Limb (tissue), 2 donors: ENCODE results near the gene CFAP99.

Source experiments
- DNase-seq, 2 donors: peaks; one replicate each; pipeline ENCODE4 v3.0.0-alpha.2; 2016; ENCODE audit errors: extremely low spot score in 2 of 2

CFAP99 gene

DNA sequence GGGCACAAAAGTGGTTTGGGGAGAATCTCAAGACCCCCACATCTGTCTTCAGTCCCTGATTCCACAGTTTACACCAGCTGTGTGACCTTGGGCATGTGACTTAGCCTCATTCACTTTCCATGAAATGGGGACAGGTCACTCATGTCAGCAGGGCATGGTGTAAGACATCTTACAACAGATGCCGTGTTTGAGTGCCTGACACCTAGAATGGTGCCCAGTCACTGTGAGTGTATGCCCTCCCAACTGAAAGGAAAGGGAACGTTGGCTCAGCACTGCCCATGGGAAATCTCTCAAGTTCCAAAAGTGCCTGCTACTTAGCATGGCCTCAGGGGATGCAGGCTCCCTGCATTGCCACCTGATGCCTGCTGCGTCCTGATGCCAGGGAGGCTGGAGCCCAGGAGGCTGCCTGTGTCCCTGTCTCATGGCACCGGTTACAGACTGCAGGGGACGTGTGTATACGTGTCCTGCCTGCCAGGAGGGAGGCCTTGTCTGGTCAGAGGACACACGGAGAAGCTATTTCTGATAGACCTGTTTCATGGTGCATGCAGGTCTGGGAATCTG is 82.4 kb downstream of the CFAP99 start:
- no peak for DNase-seq

DNA sequence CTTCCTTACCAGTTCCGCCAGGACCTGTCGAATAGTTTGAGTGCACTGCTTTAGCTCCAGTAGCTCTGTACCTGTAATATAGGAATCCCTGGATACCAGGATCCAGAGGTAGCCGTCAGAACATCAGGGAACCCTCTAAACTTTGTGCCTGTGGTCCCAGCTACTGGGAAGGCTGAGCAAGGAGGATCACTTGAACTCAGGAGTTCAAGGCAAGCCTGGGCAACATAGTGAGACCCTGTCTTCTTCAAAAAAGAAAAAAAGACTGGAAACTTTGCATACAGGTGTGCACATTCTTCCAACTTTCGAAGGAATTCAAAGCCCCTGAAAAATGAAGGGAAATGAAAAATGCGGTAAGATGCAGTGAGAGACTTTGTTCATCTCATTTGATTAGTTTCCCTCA is 85.1 kb downstream of the CFAP99 start:
- DNase-seq, result no peak

DNA sequence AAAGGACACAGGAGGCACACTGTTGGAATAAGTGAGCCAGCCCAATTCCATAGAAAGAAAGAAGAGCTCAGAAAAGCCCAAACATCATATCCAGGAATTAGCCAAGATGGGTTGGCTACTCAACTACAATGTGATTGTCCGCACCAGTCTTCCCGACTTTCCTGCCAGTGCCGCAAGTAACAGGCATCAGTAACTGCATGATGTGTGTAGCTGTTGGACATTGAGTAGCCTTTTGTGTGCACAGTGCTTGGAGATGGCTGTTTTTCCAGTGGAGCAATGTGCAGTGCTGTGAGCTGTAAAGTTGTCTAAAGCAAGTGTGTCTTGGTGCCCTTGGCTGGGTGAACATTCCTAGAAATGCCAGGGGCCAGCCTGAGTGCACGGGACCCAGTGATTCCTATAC is 88.5 kb downstream of the CFAP99 start:
- no peak for DNase-seq

DNA sequence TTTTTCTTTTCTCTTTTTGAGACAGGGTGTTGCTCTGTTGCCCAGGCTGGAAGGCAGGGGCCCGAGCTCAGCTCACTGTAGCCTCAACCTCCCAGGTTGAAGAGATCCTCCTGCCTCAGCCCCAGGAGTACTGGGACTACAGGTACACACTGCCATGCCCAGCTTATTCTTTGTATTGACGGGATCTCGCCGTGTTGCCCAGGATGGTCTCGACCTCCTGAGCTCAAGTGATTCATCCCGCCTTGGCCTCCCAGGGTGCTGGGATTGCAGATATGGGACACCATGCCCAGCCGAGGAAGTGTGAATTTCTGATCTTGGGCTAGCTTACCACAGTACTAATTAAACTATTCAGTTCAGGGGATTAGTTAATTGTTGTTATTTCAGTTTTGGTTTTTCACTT is 89.1 kb downstream of the CFAP99 start:
- no peak for DNase-seq

DNA sequence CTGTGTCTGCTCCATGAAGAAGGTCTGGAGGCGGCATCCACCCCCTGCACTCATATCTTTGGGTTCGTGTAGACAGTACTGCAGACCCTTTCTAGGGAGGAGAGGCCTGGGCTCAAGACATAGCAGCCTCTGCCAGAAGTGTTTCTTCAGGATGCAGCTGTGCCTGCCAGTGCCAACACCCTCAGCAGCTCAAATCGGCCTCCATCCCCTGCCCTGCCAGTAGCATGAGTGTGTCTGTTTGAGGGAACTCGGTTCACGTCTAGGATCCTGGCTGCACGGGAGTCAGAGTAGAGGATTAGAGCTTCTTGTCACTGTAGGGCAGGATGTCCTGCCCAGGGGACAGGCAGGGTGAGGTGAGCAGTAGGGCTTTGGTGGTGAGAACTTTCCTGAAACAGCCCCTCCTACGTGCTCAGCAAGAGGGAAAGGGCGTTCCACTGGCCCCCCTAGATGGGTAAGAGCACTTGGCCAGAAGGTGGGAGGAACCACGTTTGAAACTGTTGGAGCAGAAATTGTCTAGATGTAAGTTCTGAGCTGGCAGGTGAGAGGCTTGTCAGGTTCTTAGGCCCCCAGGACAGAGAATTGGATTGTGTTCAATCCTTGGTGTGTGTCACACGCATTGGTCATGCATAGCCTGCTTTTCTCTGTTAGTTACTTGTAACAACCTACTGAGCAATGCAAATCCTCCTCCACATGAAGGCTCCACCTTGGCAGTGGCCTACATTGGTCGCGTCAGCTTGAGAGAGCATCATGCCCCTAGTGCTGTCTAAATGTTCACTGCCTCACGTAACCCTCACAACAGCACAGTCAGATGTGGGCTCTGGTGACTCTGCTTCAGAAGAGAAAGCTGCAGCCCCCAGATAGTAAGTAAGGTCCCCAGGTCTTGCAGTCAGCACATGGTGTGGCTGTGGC is 91.8 kb downstream of the CFAP99 start:
- no peak for DNase-seq

DNA sequence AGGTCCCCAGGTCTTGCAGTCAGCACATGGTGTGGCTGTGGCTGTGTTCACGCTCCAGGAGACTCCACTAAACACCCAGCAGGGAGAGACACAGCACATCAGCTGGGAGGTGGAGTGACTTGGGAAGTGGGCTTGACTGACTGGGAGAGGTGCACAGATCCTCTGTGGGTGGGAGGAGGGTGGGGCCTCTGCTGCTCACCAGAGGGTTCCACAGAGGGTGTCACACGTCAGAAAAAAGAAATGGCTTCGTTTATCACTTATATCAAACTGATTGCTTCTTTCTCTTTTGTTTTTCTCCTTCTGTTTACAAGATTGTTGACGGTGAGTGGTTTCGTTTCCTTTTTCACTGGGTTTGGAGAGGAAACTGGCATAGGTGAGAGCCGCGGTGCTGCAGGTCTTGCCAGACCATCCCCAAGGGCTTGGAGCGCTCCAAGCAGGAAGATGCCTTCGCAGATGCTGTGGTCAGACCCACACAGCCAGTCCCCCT is 92.9 kb downstream of the CFAP99 start:
- no peak for DNase-seq
